Right lobe of liver (tissue), 6 donors: ENCODE measurements around the gene LHPP. TPM values are rescaled to one million over a fixed set of nuclear protein-coding genes. Genes with fewer than 3 reads are reported as not detected.
A peak's percentile ranks its signal among the peaks of the same experiment; 100 is the strongest.

Source experiments
- ATAC-seq, 4 donors: fragments of 200-7000 bp; cut with Tn5 transposase; one replicate each; pipeline ENCODE4 v1.9.1; 2020; ENCODE audit warnings: mild to moderate bottlenecking in 4 of 4, moderate library complexity in 4 of 4
- DNase-seq, 3 donors: peaks; one replicate each; pipeline ENCODE4 v3.0.0-alpha.2; 2020
- H3K27ac ChIP-seq, 3 donors: fragments of 200-600 bp; one replicate each; pipeline ENCODE4 v1.8.0; 2022
- H3K27me3 ChIP-seq, 2 donors: fragments of 200-600 bp; one replicate each; pipeline ENCODE4 v1.8.0; 2022
- H3K36me3 ChIP-seq, 4 donors: fragments of 200-600 bp; sonication (generic) in 1 of 4; one replicate each; pipeline versions ENCODE4 v1.5.1 to v1.8.0; 2017 to 2022; ENCODE audit warnings: control low read depth in 1 of 4
- H3K4me1 ChIP-seq, 4 donors: fragments of 200-600 bp; sonication (generic) in 1 of 4; one replicate each; pipeline versions ENCODE4 v1.5.1 to v1.8.0; 2017 to 2022; ENCODE audit warnings: control low read depth in 1 of 4
- H3K4me3 ChIP-seq, 3 donors: fragments of 200-600 bp; one replicate each; pipeline ENCODE4 v1.8.0; 2022
- H3K9me3 ChIP-seq, 4 donors: fragments of 200-600 bp; sonication (generic) in 1 of 4; one replicate each; pipeline versions ENCODE4 v1.5.1 to v1.8.0; 2017 to 2022; ENCODE audit warnings: control low read depth in 1 of 4
- CTCF ChIP-seq, 4 donors: fragments of 200-600 bp in 3 of 4; fragments of 450-650 bp in 1 of 4; IDR thresholded peaks; one replicate each; pipeline versions ENCODE4 v1.5.1 to v1.8.0; 2016 to 2022; ENCODE audit warnings: antibody characterized with exemption in 4 of 4, mild to moderate bottlenecking in 2 of 4
- POLR2A ChIP-seq: fragments of 450-650 bp; IDR thresholded peaks from one replicate; pipeline ENCODE4 v1.6.1; 2017; ENCODE audit warnings: antibody characterized with exemption, mild to moderate bottlenecking
- whole genome bisulfite sequencing: methylation state at CpG from one replicate; pipeline ENCODE4 v1.1.6; 2018; ENCODE audit warnings: low coverage, low lambda C conversion rate; ENCODE audit not compliant: insufficient coverage; ENCODE audit errors: missing lambda C conversion rate; 5-methylcytosine and 5-hydroxymethylcytosine counted together
- intact Hi-C, 2 donors: fragments of 100-400 bp; cut with DNase I; formaldehyde crosslinking; loops; one replicate each; pipeline versions ENCODE4 v1.11.2 to v1.14.1; 2022
- total RNA-seq, 6 experiments: library from RNA; depleted of rRNA in 2 of 6; stranded (reverse); fragments of >200 nt in 2 of 6; fragmentation: NEBNext Ultra II Directional in 3 of 6; extraction: Animal tissue kit (Norgen Biotek cat#: 25700) in 3 of 6; gene quantifications; one replicate each; pipeline versions ENCODE4 v1.1.0 to v1.2.4, GENCODE V29; 2016 to 2023
- donor health status: DM: no; HTN: yes; CAD: no.
- donor health status: DM: no; HTN: no; CAD: no.
- donor health status: DM: no; HTN: no; CAD: no.
- donor health status: DM: no; HTN: yes; CAD: no.
- donor health status: DM: no; HTN: yes; CAD: no.

Gene LHPP
- total RNA-seq, 6 experiments from 2014 or later: 19.3 to 56.3 (median 36.3) TPM

- intact Hi-C loops: no loop called here
- peak in 1 of 3 donors; percentile 36 for DNase-seq
- 88% methylated on average over 2 of the region's 7 CpGs for WGBS
Observed at GRCh38 chr10:124592101-124592500, 130.5 kb downstream of the LHPP start.

GRCh38 chr10:124592736-124593430, 131.3 kb downstream of the LHPP start:
- Histone ChIP-seq H3K4me3 (no peak overlapping the region), H3K9me3 (no peaks in the 10 kb centered on the region), H3K4me1 (peaks cover 0 to 5% (median 0%) of the 10 kb centered on the region in 4 donors), H3K36me3 (no peaks in the 10 kb centered on the region), H3K27me3 (no peaks in the 10 kb centered on the region), H3K27ac (no peak overlapping the region)
- ATAC-seq: no peak
- intact Hi-C loops: no loop called here
- whole genome bisulfite sequencing: no CpG with 5 or more reads among the region's 26 CpGs
- peak in 2 of 3 donors; percentile 6 to 43 for DNase-seq
- TF ChIP-seq CTCF (IDR thresholded peaks at IDR 0.05) (no peak), POLR2A (no peak)

More at GRCh38 chr10:124592101-124592500, 130.5 kb downstream of the LHPP start:
- no peak for ATAC-seq
- Histone ChIP-seq H3K36me3 (no peaks in the 10 kb centered on the region), H3K27ac (no peak overlapping the region), H3K4me3 (no peak overlapping the region), H3K27me3 (no peaks in the 10 kb centered on the region), H3K9me3 (no peaks in the 10 kb centered on the region), H3K4me1 (peaks cover 0 to 2% (median 0%) of the 10 kb centered on the region in 4 donors)
- TF ChIP-seq POLR2A (no peak), CTCF (IDR thresholded peaks at IDR 0.05) (no peak)

GRCh38 chr10:124593431-124593985, 131.9 kb downstream of the LHPP start:
- no peak for ATAC-seq
- H3K4me3 ChIP-seq: no peak overlapping the region
- H3K27me3 ChIP-seq: no peaks in the 10 kb centered on the region
- H3K4me1 ChIP-seq: peaks cover 0 to 5% (median 0%) of the 10 kb centered on the region in 4 donors
- TF ChIP-seq CTCF (IDR thresholded peaks at IDR 0.05) (no peak), POLR2A (no peak)
- no peaks in the 10 kb centered on the region for H3K9me3 ChIP-seq
- no peaks in the 10 kb centered on the region for H3K36me3 ChIP-seq
- WGBS: 100% methylated on average over 1 of the region's 17 CpGs
- intact Hi-C loops: no loop called here
- H3K27ac ChIP-seq: no peak overlapping the region
- DNase-seq: peak in 2 of 3 donors; percentile 19 to 42

GRCh38 chr10:124594240-124594639, 132.6 kb downstream of the LHPP start:
- Histone ChIP-seq H3K36me3 (no peaks in the 10 kb centered on the region), H3K27ac (no peak overlapping the region), H3K4me3 (no peak overlapping the region), H3K4me1 (peaks cover 0 to 5% (median 0%) of the 10 kb centered on the region in 4 donors), H3K9me3 (no peaks in the 10 kb centered on the region), H3K27me3 (no peaks in the 10 kb centered on the region)
- TF ChIP-seq CTCF (IDR thresholded peaks at IDR 0.05): no peak
- no peak for TF ChIP-seq POLR2A
- intact Hi-C loops: no loop called here
- no peak for DNase-seq
- WGBS: 87% methylated on average over 6 of the region's 6 CpGs
- ATAC-seq: no peak
